Esophagus muscularis mucosa (tissue), 4 donors: ENCODE results near the gene PLPPR1.

ENCODE experiments used
- CTCF ChIP-seq, 3 experiments: fragments of 200-600 bp in 2 of 3; fragments of 450-650 bp in 1 of 3; sonication (generic) in 2 of 3; IDR thresholded peaks; one replicate each; pipeline ENCODE4 v1.5.1; 2017 to 2019; ENCODE audit warnings: antibody characterized with exemption in 3 of 3, mild to moderate bottlenecking in 2 of 3, moderate library complexity in 1 of 3
- EP300 ChIP-seq: sonication (generic); formaldehyde crosslinking; IDR thresholded peaks from one replicate; pipeline ENCODE4 v1.6.1; 2017; ENCODE audit warnings: antibody characterized with exemption
- POLR2A ChIP-seq: fragments of 450-650 bp; IDR thresholded peaks from one replicate; pipeline ENCODE4 v1.6.1; 2017; ENCODE audit warnings: antibody characterized with exemption, moderate library complexity, mild to moderate bottlenecking, low read depth
- POLR2AphosphoS5 ChIP-seq, 2 donors: sonication (generic); formaldehyde crosslinking; IDR thresholded peaks; one replicate each; pipeline ENCODE4 v1.6.1; 2017; ENCODE audit warnings: antibody characterized with exemption in 2 of 2

- TF ChIP-seq CTCF (IDR thresholded peaks at IDR 0.05) (no peak), POLR2A (no peak), POLR2AphosphoS5 (IDR thresholded peaks at IDR 0.05) (no peak), EP300 (no peak)
These were observed 2.6 kb upstream of the PLPPR1 start for GRCh38 chr9:101025940-101026339.
